ENCODE measurements around the gene ATRIP. TPM values are rescaled to one million over a fixed set of nuclear protein-coding genes. Genes with fewer than 3 reads are reported as not detected.
"Not testable (repeated sequence)": the region's sequence is repeated elsewhere in the genome, so short reads cannot be mapped to it uniquely, and the experiment has no call there.

Gene ATRIP
- total RNA-seq, 2 experiments from 2014 or later, result 16.3 to 24.5 TPM

DNA sequence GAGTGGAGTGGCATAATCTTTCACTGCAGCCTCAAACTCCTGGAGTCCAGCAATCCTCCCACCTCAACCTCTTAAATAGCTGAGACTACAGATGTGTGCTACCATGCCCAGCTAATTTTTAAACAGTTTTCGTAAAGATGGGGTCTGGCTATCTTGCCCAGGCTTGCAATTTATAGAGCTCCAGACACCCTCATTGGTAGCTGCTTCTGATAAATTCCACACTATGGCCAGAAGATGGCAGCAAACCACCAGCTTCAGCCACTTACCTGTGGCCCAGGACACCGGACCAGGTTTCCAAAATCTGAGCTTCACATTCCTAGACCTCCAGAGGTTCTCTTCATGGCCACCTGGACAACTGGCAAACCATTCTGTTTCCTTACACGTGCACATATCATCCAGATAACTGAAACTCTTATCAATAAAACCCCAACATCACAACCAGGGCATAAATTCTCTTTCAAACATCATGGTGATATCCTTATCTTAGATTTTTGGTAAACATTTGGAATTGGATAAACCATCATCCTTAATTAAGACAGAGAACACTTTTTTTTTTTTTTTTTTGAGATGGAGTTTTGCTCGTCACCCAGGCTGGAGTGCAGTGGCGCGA, 45.6 kb upstream of the ATRIP start:
- no peak overlapping the region for H3K4me3 ChIP-seq (ENCODE audit: low read depth, low read length, poor library complexity, severe bottlenecking)
- intact Hi-C loops (cut with micrococcal nuclease; ENCODE audit: unreplicated experiment), result loop anchor here (1.0 to 10.0 kb wide), 7 partner anchors 21 to 256 kb away; partner anchors contain the start of gene SLC26A6
- H3K9me2 ChIP-seq (ENCODE audit: insufficient read depth, low read length), result no peaks in the 10 kb centered on the region
- no peaks in the 10 kb centered on the region for H4K20me1 ChIP-seq (ENCODE audit: insufficient read depth, low read length)
- no peak overlapping the region for H3K27ac ChIP-seq (ENCODE audit: low read depth, low read length, poor library complexity, severe bottlenecking)
- no peaks in the 10 kb centered on the region for H3K79me2 ChIP-seq (ENCODE audit: insufficient read depth, low read depth, low read length)
- peak; percentile 79 for DNase-seq (ENCODE audit: low spot score)
- H3K4me1 ChIP-seq (ENCODE audit: insufficient read depth, low read length, poor library complexity, severe bottlenecking), result no peaks in the 10 kb centered on the region
- POLR2A ChIA-PET, result interaction anchor here (0.6 to 1.3 kb wide), 6 partner anchors 13 to 1154 kb away, joined by 3 to 8 read pairs (median 3); partner anchors contain the start of genes BSN, CCDC51 and TMA7
- no peak for TF ChIP-seq EZH2phosphoT487 (IDR thresholded peaks at IDR 0.05; ENCODE audit: borderline replicate concordance, low read depth, low read length)
- TF ChIP-seq, protein P1, sequence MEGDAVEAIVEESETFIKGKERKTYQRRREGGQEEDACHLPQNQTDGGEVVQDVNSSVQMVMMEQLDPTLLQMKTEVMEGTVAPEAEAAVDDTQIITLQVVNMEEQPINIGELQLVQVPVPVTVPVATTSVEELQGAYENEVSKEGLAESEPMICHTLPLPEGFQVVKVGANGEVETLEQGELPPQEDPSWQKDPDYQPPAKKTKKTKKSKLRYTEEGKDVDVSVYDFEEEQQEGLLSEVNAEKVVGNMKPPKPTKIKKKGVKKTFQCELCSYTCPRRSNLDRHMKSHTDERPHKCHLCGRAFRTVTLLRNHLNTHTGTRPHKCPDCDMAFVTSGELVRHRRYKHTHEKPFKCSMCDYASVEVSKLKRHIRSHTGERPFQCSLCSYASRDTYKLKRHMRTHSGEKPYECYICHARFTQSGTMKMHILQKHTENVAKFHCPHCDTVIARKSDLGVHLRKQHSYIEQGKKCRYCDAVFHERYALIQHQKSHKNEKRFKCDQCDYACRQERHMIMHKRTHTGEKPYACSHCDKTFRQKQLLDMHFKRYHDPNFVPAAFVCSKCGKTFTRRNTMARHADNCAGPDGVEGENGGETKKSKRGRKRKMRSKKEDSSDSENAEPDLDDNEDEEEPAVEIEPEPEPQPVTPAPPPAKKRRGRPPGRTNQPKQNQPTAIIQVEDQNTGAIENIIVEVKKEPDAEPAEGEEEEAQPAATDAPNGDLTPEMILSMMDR (conservative IDR thresholded peaks at IDR 0.05; ENCODE audit: low read length), result peak; percentile 92
- no peaks in the 10 kb centered on the region for H3K9me3 ChIP-seq (ENCODE audit: low read length)
- CTCF ChIA-PET (ENCODE audit: unreplicated experiment), result interaction anchor here (0.6 to 2.4 kb wide), 7 partner anchors 33 to 208 kb away, joined by 3 to 31 read pairs (median 3); partner anchors contain the start of genes CCDC51, TMA7 and UQCRC1
- no peaks in the 10 kb centered on the region for H3K36me3 ChIP-seq (ENCODE audit: insufficient read depth, low read length)
- H2AFZ ChIP-seq (ENCODE audit: low read length), result no peak overlapping the region
- BruUV-seq (replicated peaks), result no TSS peak
- H3K4me2 ChIP-seq (ENCODE audit: low read length), result no peak overlapping the region

GRCh38 chr3:48401434-48401901, 45.1 kb upstream of the ATRIP start:
- not testable (repeated sequence) for H3K9me3 ChIP-seq (ENCODE audit: low read length); H3K79me2 ChIP-seq (ENCODE audit: insufficient read depth, low read depth, low read length); BruUV-seq (replicated peaks); H3K4me3 ChIP-seq (ENCODE audit: low read depth, low read length, poor library complexity, severe bottlenecking); H3K4me2 ChIP-seq (ENCODE audit: low read length); H2AFZ ChIP-seq (ENCODE audit: low read length); DNase-seq (ENCODE audit: low spot score); H3K36me3 ChIP-seq (ENCODE audit: insufficient read depth, low read length); H3K4me1 ChIP-seq (ENCODE audit: insufficient read depth, low read length, poor library complexity, severe bottlenecking); H3K27ac ChIP-seq (ENCODE audit: low read depth, low read length, poor library complexity, severe bottlenecking); H4K20me1 ChIP-seq (ENCODE audit: insufficient read depth, low read length); H3K9me2 ChIP-seq (ENCODE audit: insufficient read depth, low read length)
- CTCF ChIA-PET (ENCODE audit: unreplicated experiment), result interaction anchor here (0.8 to 2.4 kb wide), 5 partner anchors 33 to 207 kb away, joined by 3 to 31 read pairs (median 4); partner anchors contain the start of genes CCDC51 and TMA7
- POLR2A ChIA-PET, result interaction anchor here (0.6 to 0.9 kb wide), 3 partner anchors 22 to 166 kb away, joined by 3 to 8 read pairs (median 7); no protein-coding TSS in a partner anchor
- intact Hi-C loops (cut with micrococcal nuclease; ENCODE audit: unreplicated experiment), result loop anchor here (1.0 to 10.0 kb wide), 7 partner anchors 21 to 255 kb away; partner anchors contain the start of gene SLC26A6

DNA sequence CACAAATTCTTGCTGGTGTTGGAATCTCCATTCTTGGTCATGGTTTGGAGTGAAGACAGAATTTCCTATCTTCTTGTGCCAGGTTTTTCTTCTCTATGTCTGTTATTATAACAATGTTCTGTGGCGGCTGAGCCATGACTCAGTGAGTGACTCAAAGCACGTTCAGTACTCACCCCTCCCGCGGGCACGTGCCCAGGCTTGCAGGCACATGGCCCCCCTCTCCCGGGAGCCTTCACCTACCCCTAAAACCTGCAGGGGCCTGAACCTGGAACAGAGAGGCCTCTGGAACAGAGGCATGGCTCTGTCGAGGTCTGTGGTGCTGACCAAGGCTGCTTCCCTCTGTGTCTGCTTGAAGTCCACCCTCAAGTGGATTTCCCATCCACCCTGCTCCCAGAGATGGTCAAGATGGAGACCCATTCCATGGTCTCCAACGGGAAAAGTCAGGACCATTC, 44.2 kb upstream of the ATRIP start:
- intact Hi-C loops (cut with micrococcal nuclease; ENCODE audit: unreplicated experiment), result loop anchor here (10.0 kb wide), 1 partner anchor 232 kb away; the partner anchor contains the start of gene SLC26A6
- ChIA-PET CTCF (ENCODE audit: unreplicated experiment) (no interaction called here), POLR2A (no interaction called here)
- H3K4me2 ChIP-seq (ENCODE audit: low read length), result no peak overlapping the region
- no peaks in the 10 kb centered on the region for H3K36me3 ChIP-seq (ENCODE audit: insufficient read depth, low read length)
- no peaks in the 10 kb centered on the region for H3K4me1 ChIP-seq (ENCODE audit: insufficient read depth, low read length, poor library complexity, severe bottlenecking)
- H3K4me3 ChIP-seq (ENCODE audit: low read depth, low read length, poor library complexity, severe bottlenecking), result no peak overlapping the region
- TF ChIP-seq EZH2phosphoT487 (IDR thresholded peaks at IDR 0.05; ENCODE audit: borderline replicate concordance, low read depth, low read length), result no peak
- TF ChIP-seq, protein P1 (conservative IDR thresholded peaks at IDR 0.05; ENCODE audit: low read length), result no peak
- no peak overlapping the region for H3K27ac ChIP-seq (ENCODE audit: low read depth, low read length, poor library complexity, severe bottlenecking)
- no TSS peak for BruUV-seq (replicated peaks)
- DNase-seq (ENCODE audit: low spot score), result no peak
- no peaks in the 10 kb centered on the region for H3K9me2 ChIP-seq (ENCODE audit: insufficient read depth, low read length)
- no peaks in the 10 kb centered on the region for H4K20me1 ChIP-seq (ENCODE audit: insufficient read depth, low read length)
- no peaks in the 10 kb centered on the region for H3K79me2 ChIP-seq (ENCODE audit: insufficient read depth, low read depth, low read length)
- H2AFZ ChIP-seq (ENCODE audit: low read length), result no peak overlapping the region
- no peaks in the 10 kb centered on the region for H3K9me3 ChIP-seq (ENCODE audit: low read length)

Measured in OCI-LY7 (cell line).